GM23338 (cell line): Measurements from ENCODE around the gene DYTN. TPM values are rescaled to one million over a fixed set of nuclear protein-coding genes. Genes with fewer than 3 reads are reported as not detected.

ENCODE experiments used
- ATAC-seq: fragments of 200-7000 bp; cut with Tn5 transposase; 3 replicates; pipeline ENCODE4 v1.9.1; 2020
- DNase-seq: peaks from one replicate; pipeline ENCODE4 v3.0.0-alpha.2; 2015; ENCODE audit warnings: low spot score
- H2AFZ ChIP-seq: fragments of 200-600 bp; sonication (generic); 2 replicates; pipeline ENCODE4 v1.8.0; 2016; ENCODE audit warnings: antibody characterized with exemption, mild to moderate bottlenecking, moderate library complexity
- H3F3A ChIP-seq: fragments of 200-600 bp; sonication (generic); replicated peaks from 2 replicates; pipeline ENCODE4 v1.8.0; 2017; ENCODE audit warnings: antibody characterized with exemption, mixed run types, low read depth
- H3K27ac ChIP-seq: fragments of 200-600 bp; sonication (generic); 2 replicates; pipeline ENCODE4 v1.6.1; 2016; ENCODE audit warnings: low read depth
- H3K27me3 ChIP-seq: fragments of 200-600 bp; sonication (generic); 2 replicates; pipeline ENCODE4 v1.8.0; 2016; ENCODE audit warnings: mild to moderate bottlenecking, mixed run types, moderate library complexity; ENCODE audit not compliant: insufficient read depth
- H3K36me3 ChIP-seq: fragments of 200-600 bp; sonication (generic); 2 replicates; pipeline ENCODE4 v1.8.0; 2016; ENCODE audit warnings: mild to moderate bottlenecking; ENCODE audit not compliant: insufficient read depth
- H3K4me1 ChIP-seq: fragments of 200-600 bp; sonication (generic); 2 replicates; pipeline ENCODE4 v1.8.0; 2016; ENCODE audit warnings: mild to moderate bottlenecking, moderate library complexity; ENCODE audit not compliant: insufficient read depth
- H3K4me2 ChIP-seq: fragments of 200-600 bp; sonication (generic); 2 replicates; pipeline ENCODE4 v1.7.1; 2017; ENCODE audit warnings: mixed run types
- H3K4me3 ChIP-seq: fragments of 200-600 bp; sonication (generic); 2 replicates; pipeline ENCODE4 v1.6.1; 2016; ENCODE audit warnings: mixed run types
- H3K79me2 ChIP-seq: fragments of 200-600 bp; sonication (generic); replicated peaks from 2 replicates; pipeline ENCODE4 v1.8.0; 2017; ENCODE audit warnings: mild to moderate bottlenecking; ENCODE audit not compliant: insufficient read depth
- H3K9me2 ChIP-seq: fragments of 200-600 bp; sonication (generic); 2 replicates; pipeline ENCODE4 v1.8.0; 2017; ENCODE audit not compliant: insufficient read depth
- H4K20me1 ChIP-seq: fragments of 200-600 bp; sonication (generic); replicated peaks from 2 replicates; pipeline ENCODE4 v1.8.0; 2017; ENCODE audit warnings: mild to moderate bottlenecking; ENCODE audit not compliant: insufficient read depth
- H3K27ac Mint-ChIP-seq: 2 replicates; pipeline ENCODE4 v1.8.0; 2020; ENCODE audit warnings: inconsistent platforms, mild to moderate bottlenecking, moderate library complexity, mixed read lengths
- H3K27me3 Mint-ChIP-seq: 3 replicates; pipeline ENCODE4 v1.8.0; 2022; ENCODE audit warnings: low read depth, mild to moderate bottlenecking, moderate library complexity, mixed read lengths, inconsistent platforms; ENCODE audit not compliant: insufficient read depth, poor library complexity
- H3K36me3 Mint-ChIP-seq: 3 replicates; pipeline ENCODE4 v1.8.0; 2021; ENCODE audit warnings: low read depth, mild to moderate bottlenecking, inconsistent platforms, moderate library complexity, mixed read lengths
- H3K4me1 Mint-ChIP-seq: 3 replicates; pipeline ENCODE4 v1.8.0; 2020; ENCODE audit warnings: mild to moderate bottlenecking, inconsistent platforms, mixed read lengths
- H3K4me3 Mint-ChIP-seq: 3 replicates; pipeline ENCODE4 v1.8.0; 2021; ENCODE audit warnings: moderate library complexity, mild to moderate bottlenecking, inconsistent platforms, mixed read lengths
- H3K9me3 Mint-ChIP-seq: 3 replicates; pipeline ENCODE4 v1.8.0; 2020; ENCODE audit warnings: moderate library complexity, mild to moderate bottlenecking, inconsistent platforms, mixed read lengths
- CTCF ChIP-seq, 2 experiments: fragments of 200-600 bp in 1 of 2; sonication (generic) in 1 of 2; conservative IDR thresholded peaks; 2 replicates each; pipeline versions ENCODE4 v1.5.1 to v1.6.1; 2016 to 2017; ENCODE audit warnings: antibody characterized with exemption in 2 of 2, low read depth in 2 of 2, mild to moderate bottlenecking in 2 of 2, moderate library complexity in 1 of 2
- ETS1 ChIP-seq: IDR thresholded peaks from 2 replicates; pipeline ENCODE4 v1.6.1; 2016; ENCODE audit warnings: antibody characterized with exemption
- EZH2 ChIP-seq: fragments of 200-600 bp; sonication (generic); IDR thresholded peaks from one replicate; pipeline ENCODE4 v1.8.0; 2017; ENCODE audit warnings: antibody characterized with exemption, mild to moderate bottlenecking, low read depth; ENCODE audit not compliant: unreplicated experiment
- EZH2phosphoT487 ChIP-seq: fragments of 200-600 bp; sonication (generic); IDR thresholded peaks from one replicate; pipeline ENCODE4 v1.8.1; 2018; ENCODE audit warnings: antibody characterized with exemption; ENCODE audit not compliant: unreplicated experiment
- JUNB ChIP-seq: IDR thresholded peaks from one replicate; pipeline ENCODE4 v1.6.1; 2016; ENCODE audit warnings: antibody characterized with exemption; ENCODE audit not compliant: unreplicated experiment
- NANOG ChIP-seq: IDR thresholded peaks from 2 replicates; pipeline ENCODE4 v1.6.1; 2016; ENCODE audit warnings: antibody characterized with exemption, borderline replicate concordance
- POLR2AphosphoS5 ChIP-seq: IDR thresholded peaks from 2 replicates; pipeline ENCODE4 v1.6.1; 2016; ENCODE audit warnings: antibody characterized with exemption, low read depth
- STAT1 ChIP-seq: IDR thresholded peaks from one replicate; pipeline ENCODE4 v1.6.1; 2016; ENCODE audit warnings: antibody characterized with exemption; ENCODE audit not compliant: unreplicated experiment
- ZNF331 ChIP-seq: fragments of 250-450 bp; sonication (Bioruptor Pico); IDR thresholded peaks from 2 replicates; pipeline ENCODE4 v1.5.0; 2020; ENCODE audit warnings: low read depth, mild to moderate bottlenecking, moderate library complexity
- polyA plus RNA-seq: library from polyadenylated mRNA; unstranded; fragments of >200 nt; fragmentation: Nextera tagmentation; extraction: Ambion mirVana; gene quantifications from 2 replicates; pipeline ENCODE4 v1.2.1, GENCODE V29; 2016
- total RNA-seq: library from RNA; depleted of rRNA; stranded (reverse); fragments of >200 nt; shearing (Covaris generic); gene quantifications from 2 replicates; pipeline ENCODE4 v1.2.3, GENCODE V29; 2014

DYTN gene
- total and polyA plus RNA-seq, 2 experiments from 2014 or later, result not detected

- no peak overlapping the region for H3K4me2 ChIP-seq
- H3K27me3 Mint-ChIP-seq, result peaks cover 2% of the 10 kb centered on the region
- H2AFZ ChIP-seq, result peak overlapping the region; percentile 96
Measured at GRCh38 chr2:206700156-206700555, 18.0 kb downstream of the DYTN start.

GRCh38 chr2:206698811-206699210 is 19.4 kb downstream of the DYTN start:
- H3K27ac Mint-ChIP-seq, result no peak overlapping the region

More at GRCh38 chr2:206700156-206700555, 18.0 kb downstream of the DYTN start:
- no peaks in the 10 kb centered on the region for H3K36me3 Mint-ChIP-seq
- no peak overlapping the region for H3K4me3 Mint-ChIP-seq
- ATAC-seq, result no peak
- no peaks in the 10 kb centered on the region for H3K4me1 Mint-ChIP-seq
- Histone ChIP-seq H3K9me2 (no peaks in the 10 kb centered on the region), H4K20me1 (no peaks in the 10 kb centered on the region), H3K4me1 (no peaks in the 10 kb centered on the region), H3F3A (no peaks in the 10 kb centered on the region), H3K27me3 (no peaks in the 10 kb centered on the region), H3K27ac (no peak overlapping the region), H3K4me3 (no peak overlapping the region), H3K79me2 (no peaks in the 10 kb centered on the region), H3K36me3 (no peaks in the 10 kb centered on the region)
- TF ChIP-seq POLR2AphosphoS5 (no peak), NANOG (no peak), JUNB (no peak), EZH2 (no peak), ETS1 (no peak), EZH2phosphoT487 (no peak), ZNF331 (CRISPR knock-in tag) (no peak)
- DNase-seq, result no peak
- H3K27ac Mint-ChIP-seq, result no peak overlapping the region
- H3K9me3 Mint-ChIP-seq, result no peaks in the 10 kb centered on the region

More at GRCh38 chr2:206698811-206699210, 19.4 kb downstream of the DYTN start:
- H3K79me2 ChIP-seq, result no peaks in the 10 kb centered on the region
- no peak overlapping the region for H3K27ac ChIP-seq
- H2AFZ ChIP-seq, result no peak overlapping the region
- no peak overlapping the region for H3K4me3 ChIP-seq
- no peak overlapping the region for H3K4me2 ChIP-seq
- no peaks in the 10 kb centered on the region for H3K36me3 Mint-ChIP-seq
- no peaks in the 10 kb centered on the region for H3K27me3 ChIP-seq
- H3K9me3 Mint-ChIP-seq, result no peaks in the 10 kb centered on the region
- no peaks in the 10 kb centered on the region for H3K4me1 ChIP-seq
- DNase-seq, result no peak
- no peaks in the 10 kb centered on the region for H4K20me1 ChIP-seq
- H3K27me3 Mint-ChIP-seq, result peaks cover 2% of the 10 kb centered on the region
- no peaks in the 10 kb centered on the region for H3K36me3 ChIP-seq
- H3F3A ChIP-seq, result no peaks in the 10 kb centered on the region
- H3K4me1 Mint-ChIP-seq, result no peaks in the 10 kb centered on the region
- TF ChIP-seq CTCF (conservative IDR thresholded peaks at IDR 0.05; ENCODE audit: low read depth in 2 of 2), result peak in 1 of 2 experiments; percentile 31; a peak in 2 of 4 replicates
- TF ChIP-seq STAT1, result no peak
- H3K4me3 Mint-ChIP-seq, result no peak overlapping the region
- no peak for ATAC-seq
- no peaks in the 10 kb centered on the region for H3K9me2 ChIP-seq
